HepG2 (cell line): ENCODE data around the gene GCN1. TPM values are rescaled to one million over a fixed set of nuclear protein-coding genes. Genes with fewer than 3 reads are reported as not detected.

ENCODE experiments used
- ARNT ChIP-seq: fragments of 450-650 bp; IDR thresholded peaks from 2 replicates; pipeline ENCODE4 v1.6.1; 2017
- HMGA1 ChIP-seq: sonication (generic); formaldehyde crosslinking; conservative IDR thresholded peaks from 2 replicates; pipeline ENCODE4 v1.4.0; 2020; ENCODE audit warnings: missing genetic modification reagents
- MAZ ChIP-seq, 2 experiments: sonication (generic) in 1 of 2; formaldehyde crosslinking in 1 of 2; IDR thresholded peaks; 2 replicates each; pipeline versions ENCODE4 v1.5.0 to v1.6.1; 2012 to 2020; ENCODE audit warnings: low read depth in 2 of 2, mild to moderate bottlenecking in 2 of 2, borderline replicate concordance in 1 of 2, improper control_type of control experiment in 1 of 2, low read length in 1 of 2, missing genetic modification reagents in 1 of 2, moderate library complexity in 1 of 2
- MED1 ChIP-seq: sonication (generic); formaldehyde crosslinking; IDR thresholded peaks from 2 replicates; pipeline ENCODE4 v1.4.0; 2020; ENCODE audit warnings: missing genetic modification reagents
- NR2F1 ChIP-seq, 2 experiments: fragments of 450-650 bp in 1 of 2; formaldehyde crosslinking in 1 of 2; IDR thresholded peaks; 2 replicates each; pipeline versions ENCODE4 v1.5.0 to v1.6.1; 2016 to 2020; ENCODE audit warnings: mild to moderate bottlenecking in 1 of 2, missing compliant biosample characterization in 1 of 2, missing genetic modification reagents in 1 of 2, moderate library complexity in 1 of 2
- RFXAP ChIP-seq: sonication (generic); formaldehyde crosslinking; IDR thresholded peaks from 2 replicates; pipeline ENCODE4 v1.4.0; 2020; ENCODE audit warnings: missing genetic modification reagents, borderline replicate concordance
- SAP130 ChIP-seq: IDR thresholded peaks from 2 replicates; pipeline ENCODE4 v1.6.1; 2016; ENCODE audit warnings: low read depth
- TRIM24 ChIP-seq: sonication (generic); formaldehyde crosslinking; IDR thresholded peaks from 2 replicates; pipeline ENCODE4 v1.8.0; 2022; ENCODE audit warnings: mild to moderate bottlenecking, missing genetic modification reagents
- ZNF12 ChIP-seq: sonication (generic); formaldehyde crosslinking; IDR thresholded peaks from 2 replicates; pipeline ENCODE4 v1.5.0; 2020; ENCODE audit warnings: missing genetic modification reagents
- ZNF546 ChIP-seq: sonication (generic); formaldehyde crosslinking; conservative IDR thresholded peaks from 2 replicates; pipeline ENCODE4 v1.8.1; 2023; ENCODE audit warnings: mild to moderate bottlenecking, missing genetic modification reagents
- ZNF605 ChIP-seq: sonication (generic); formaldehyde crosslinking; IDR thresholded peaks from 2 replicates; pipeline ENCODE4 v1.8.0; 2022; ENCODE audit warnings: mild to moderate bottlenecking, missing genetic modification reagents
- ZNF619 ChIP-seq: sonication (generic); formaldehyde crosslinking; IDR thresholded peaks from 2 replicates; pipeline ENCODE4 v1.4.0; 2020; ENCODE audit warnings: mild to moderate bottlenecking, missing genetic modification reagents
- ZNF672 ChIP-seq: sonication (generic); formaldehyde crosslinking; IDR thresholded peaks from 2 replicates; pipeline ENCODE4 v1.8.1; 2022; ENCODE audit warnings: missing genetic modification reagents
- ZNF678 ChIP-seq: sonication (generic); formaldehyde crosslinking; IDR thresholded peaks from 2 replicates; pipeline ENCODE4 v1.4.0; 2020; ENCODE audit warnings: mild to moderate bottlenecking, missing genetic modification reagents
- ZNF75D ChIP-seq: sonication (generic); formaldehyde crosslinking; IDR thresholded peaks from 2 replicates; pipeline ENCODE4 v1.8.1; 2023; ENCODE audit warnings: missing genetic modification reagents, mild to moderate bottlenecking, borderline replicate concordance
- polyA plus RNA-seq, 8 experiments: library from polyadenylated mRNA; depleted of rRNA in 3 of 8; stranded (reverse) in 7 of 8; unstranded in 1 of 8; fragments of >200 nt; fragmentation: Illumina TruSeq in 4 of 8; extraction: Trizol in 4 of 8; gene quantifications; 2 replicates each; pipeline versions ENCODE4 v1.2.1 to v1.2.3, GENCODE V29; 2011 to 2016; ENCODE audit warnings: low read depth in 4 of 8, missing spikeins in 1 of 8, mixed read lengths in 1 of 8; ENCODE audit not compliant: insufficient read depth in 1 of 8
- total RNA-seq, 5 experiments: library from RNA; depleted of rRNA; stranded (reverse); fragments of >200 nt; fragmentation: Illumina TruSeq; extraction: Trizol; gene quantifications; 2 replicates each; pipeline ENCODE4 v1.2.3, GENCODE V29; 2016; ENCODE audit warnings: low read depth in 1 of 5
- TF ChIP-seq, protein P1 (sequence below): sonication (generic); formaldehyde crosslinking; IDR thresholded peaks from 2 replicates; pipeline ENCODE4 v1.8.1; 2022; ENCODE audit warnings: low read depth, mild to moderate bottlenecking, missing genetic modification reagents
- TF ChIP-seq, protein P2 (sequence below): sonication (generic); formaldehyde crosslinking; IDR thresholded peaks from 2 replicates; pipeline ENCODE4 v1.8.0; 2022; ENCODE audit warnings: mild to moderate bottlenecking, missing genetic modification reagents
- TF ChIP-seq, protein P3 (sequence below), 2 experiments: IDR thresholded peaks; 2 replicates each; pipeline ENCODE4 v1.6.1; 2011 to 2012; ENCODE audit warnings: low read length in 2 of 2, borderline replicate concordance in 1 of 2, low read depth in 1 of 2, mild to moderate bottlenecking in 1 of 2, moderate library complexity in 1 of 2
- TF ChIP-seq, protein P4 (sequence below): sonication (generic); IDR thresholded peaks from 2 replicates; pipeline ENCODE4 v1.6.1; 2016; ENCODE audit warnings: low read depth, borderline replicate concordance
- TF ChIP-seq, protein P5 (sequence below): sonication (generic); formaldehyde crosslinking; IDR thresholded peaks from 2 replicates; pipeline ENCODE4 v1.5.0; 2020; ENCODE audit warnings: missing genetic modification reagents

The GCN1 gene
- total and polyA plus RNA-seq, 2 of the 13 experiments (the other 11 are each of a cell fraction or from before 2014, with no cell fraction given) = 58.2 to 83.0 TPM

DNA sequence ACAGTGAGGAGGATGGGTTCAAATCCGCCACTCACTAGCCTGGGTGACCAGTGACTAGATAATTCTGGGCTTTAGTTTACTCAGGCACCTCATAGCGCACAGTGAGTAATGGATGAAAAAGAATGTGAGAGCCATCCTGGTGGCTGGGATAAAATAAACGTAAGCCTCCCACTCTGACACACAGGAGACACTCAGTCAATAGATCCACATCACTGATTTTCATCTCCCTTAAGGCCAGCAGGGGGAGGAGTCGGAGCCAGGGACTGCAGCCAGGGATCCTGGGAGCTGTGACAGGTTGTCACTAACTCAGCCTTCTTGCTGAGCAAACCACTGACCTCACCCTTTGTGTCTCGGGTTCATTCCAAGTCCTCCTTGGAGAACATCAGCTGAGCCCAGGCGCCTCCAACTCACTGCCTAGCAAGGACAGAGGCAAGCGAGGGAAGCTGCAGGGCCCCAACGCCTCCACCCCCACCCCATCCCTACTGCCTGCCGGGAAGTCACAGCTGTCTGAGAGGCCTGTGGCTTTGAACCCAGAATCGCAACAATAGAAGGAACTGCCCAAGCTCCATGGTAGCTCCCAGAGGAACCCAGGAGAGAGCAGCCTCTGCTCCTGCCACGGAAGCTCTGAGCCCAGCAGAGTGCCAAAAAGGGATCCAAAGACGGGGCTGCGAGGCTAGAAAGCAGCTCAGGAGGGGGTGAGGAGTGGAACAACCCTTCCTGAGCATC, 40.3 kb upstream of the GCN1 start (continued):
- TF ChIP-seq, protein P1, sequence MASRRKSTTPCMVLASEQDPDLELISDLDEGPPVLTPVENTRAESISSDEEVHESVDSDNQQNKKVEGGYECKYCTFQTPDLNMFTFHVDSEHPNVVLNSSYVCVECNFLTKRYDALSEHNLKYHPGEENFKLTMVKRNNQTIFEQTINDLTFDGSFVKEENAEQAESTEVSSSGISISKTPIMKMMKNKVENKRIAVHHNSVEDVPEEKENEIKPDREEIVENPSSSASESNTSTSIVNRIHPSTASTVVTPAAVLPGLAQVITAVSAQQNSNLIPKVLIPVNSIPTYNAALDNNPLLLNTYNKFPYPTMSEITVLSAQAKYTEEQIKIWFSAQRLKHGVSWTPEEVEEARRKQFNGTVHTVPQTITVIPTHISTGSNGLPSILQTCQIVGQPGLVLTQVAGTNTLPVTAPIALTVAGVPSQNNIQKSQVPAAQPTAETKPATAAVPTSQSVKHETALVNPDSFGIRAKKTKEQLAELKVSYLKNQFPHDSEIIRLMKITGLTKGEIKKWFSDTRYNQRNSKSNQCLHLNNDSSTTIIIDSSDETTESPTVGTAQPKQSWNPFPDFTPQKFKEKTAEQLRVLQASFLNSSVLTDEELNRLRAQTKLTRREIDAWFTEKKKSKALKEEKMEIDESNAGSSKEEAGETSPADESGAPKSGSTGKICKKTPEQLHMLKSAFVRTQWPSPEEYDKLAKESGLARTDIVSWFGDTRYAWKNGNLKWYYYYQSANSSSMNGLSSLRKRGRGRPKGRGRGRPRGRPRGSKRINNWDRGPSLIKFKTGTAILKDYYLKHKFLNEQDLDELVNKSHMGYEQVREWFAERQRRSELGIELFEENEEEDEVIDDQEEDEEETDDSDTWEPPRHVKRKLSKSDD (CRISPR knock-in tag) = no peak
- TF ChIP-seq ZNF605 (CRISPR knock-in tag) (no peak), ZNF12 (CRISPR knock-in tag) (no peak), ZNF678 (CRISPR knock-in tag) (no peak), NR2F1 (CRISPR knock-in tag; IDR thresholded peaks at IDR 0.05) (no peak), ZNF619 (CRISPR knock-in tag) (no peak), ZNF672 (no peak), ARNT (no peak), ZNF75D (CRISPR knock-in tag) (no peak), HMGA1 (no peak), SAP130 (CRISPR knock-in tag) (peak; percentile 79), TRIM24 (CRISPR knock-in tag) (no peak), MED1 (peak; percentile 48; the same call in 1 of the 2 replicates), RFXAP (CRISPR knock-in tag) (no peak), ZNF546 (CRISPR knock-in tag) (no peak), MAZ (IDR thresholded peaks at IDR 0.05; ENCODE audit: borderline replicate concordance, low read depth, low read length) (no peak), MAZ (CRISPR knock-in tag; IDR thresholded peaks at IDR 0.05; ENCODE audit: low read depth) (no peak)
- TF ChIP-seq, protein P2, sequence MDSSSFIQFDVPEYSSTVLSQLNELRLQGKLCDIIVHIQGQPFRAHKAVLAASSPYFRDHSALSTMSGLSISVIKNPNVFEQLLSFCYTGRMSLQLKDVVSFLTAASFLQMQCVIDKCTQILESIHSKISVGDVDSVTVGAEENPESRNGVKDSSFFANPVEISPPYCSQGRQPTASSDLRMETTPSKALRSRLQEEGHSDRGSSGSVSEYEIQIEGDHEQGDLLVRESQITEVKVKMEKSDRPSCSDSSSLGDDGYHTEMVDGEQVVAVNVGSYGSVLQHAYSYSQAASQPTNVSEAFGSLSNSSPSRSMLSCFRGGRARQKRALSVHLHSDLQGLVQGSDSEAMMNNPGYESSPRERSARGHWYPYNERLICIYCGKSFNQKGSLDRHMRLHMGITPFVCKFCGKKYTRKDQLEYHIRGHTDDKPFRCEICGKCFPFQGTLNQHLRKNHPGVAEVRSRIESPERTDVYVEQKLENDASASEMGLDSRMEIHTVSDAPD = no peak
- TF ChIP-seq, protein P3, sequence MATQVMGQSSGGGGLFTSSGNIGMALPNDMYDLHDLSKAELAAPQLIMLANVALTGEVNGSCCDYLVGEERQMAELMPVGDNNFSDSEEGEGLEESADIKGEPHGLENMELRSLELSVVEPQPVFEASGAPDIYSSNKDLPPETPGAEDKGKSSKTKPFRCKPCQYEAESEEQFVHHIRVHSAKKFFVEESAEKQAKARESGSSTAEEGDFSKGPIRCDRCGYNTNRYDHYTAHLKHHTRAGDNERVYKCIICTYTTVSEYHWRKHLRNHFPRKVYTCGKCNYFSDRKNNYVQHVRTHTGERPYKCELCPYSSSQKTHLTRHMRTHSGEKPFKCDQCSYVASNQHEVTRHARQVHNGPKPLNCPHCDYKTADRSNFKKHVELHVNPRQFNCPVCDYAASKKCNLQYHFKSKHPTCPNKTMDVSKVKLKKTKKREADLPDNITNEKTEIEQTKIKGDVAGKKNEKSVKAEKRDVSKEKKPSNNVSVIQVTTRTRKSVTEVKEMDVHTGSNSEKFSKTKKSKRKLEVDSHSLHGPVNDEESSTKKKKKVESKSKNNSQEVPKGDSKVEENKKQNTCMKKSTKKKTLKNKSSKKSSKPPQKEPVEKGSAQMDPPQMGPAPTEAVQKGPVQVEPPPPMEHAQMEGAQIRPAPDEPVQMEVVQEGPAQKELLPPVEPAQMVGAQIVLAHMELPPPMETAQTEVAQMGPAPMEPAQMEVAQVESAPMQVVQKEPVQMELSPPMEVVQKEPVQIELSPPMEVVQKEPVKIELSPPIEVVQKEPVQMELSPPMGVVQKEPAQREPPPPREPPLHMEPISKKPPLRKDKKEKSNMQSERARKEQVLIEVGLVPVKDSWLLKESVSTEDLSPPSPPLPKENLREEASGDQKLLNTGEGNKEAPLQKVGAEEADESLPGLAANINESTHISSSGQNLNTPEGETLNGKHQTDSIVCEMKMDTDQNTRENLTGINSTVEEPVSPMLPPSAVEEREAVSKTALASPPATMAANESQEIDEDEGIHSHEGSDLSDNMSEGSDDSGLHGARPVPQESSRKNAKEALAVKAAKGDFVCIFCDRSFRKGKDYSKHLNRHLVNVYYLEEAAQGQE (IDR thresholded peaks at IDR 0.05; ENCODE audit: borderline replicate concordance in 1 of 2, low read depth in 1 of 2, low read length in 2 of 2) = no peak
- TF ChIP-seq, protein P4, sequence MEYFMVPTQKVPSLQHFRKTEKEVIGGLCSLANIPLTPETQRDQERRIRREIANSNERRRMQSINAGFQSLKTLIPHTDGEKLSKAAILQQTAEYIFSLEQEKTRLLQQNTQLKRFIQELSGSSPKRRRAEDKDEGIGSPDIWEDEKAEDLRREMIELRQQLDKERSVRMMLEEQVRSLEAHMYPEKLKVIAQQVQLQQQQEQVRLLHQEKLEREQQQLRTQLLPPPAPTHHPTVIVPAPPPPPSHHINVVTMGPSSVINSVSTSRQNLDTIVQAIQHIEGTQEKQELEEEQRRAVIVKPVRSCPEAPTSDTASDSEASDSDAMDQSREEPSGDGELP = peak; percentile 34; the same call in 1 of the 2 replicates
- TF ChIP-seq, protein P5, sequence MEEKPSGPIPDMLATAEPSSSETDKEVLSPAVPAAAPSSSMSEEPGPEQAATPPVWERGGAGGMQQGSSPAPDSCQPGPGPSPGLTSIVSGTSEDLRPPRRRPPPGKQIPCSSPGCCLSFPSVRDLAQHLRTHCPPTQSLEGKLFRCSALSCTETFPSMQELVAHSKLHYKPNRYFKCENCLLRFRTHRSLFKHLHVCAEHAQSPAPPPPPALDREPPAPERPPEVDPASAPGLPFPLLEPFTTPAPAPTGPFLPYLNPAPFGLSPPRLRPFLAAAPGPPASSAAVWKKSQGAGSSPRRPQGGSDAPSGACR (CRISPR knock-in tag) = no peak
